HL-60 (cell line): ENCODE data around the gene TANC2.

Experiments used
- CTCF ChIP-seq: IDR thresholded peaks from one replicate; pipeline ENCODE4 v1.5.1; 2011; ENCODE audit warnings: low read length, control low read depth, inconsistent platforms; ENCODE audit not compliant: insufficient read depth
- GABPA ChIP-seq: IDR thresholded peaks from 2 replicates; pipeline ENCODE4 v1.6.1; 2012; ENCODE audit warnings: low read depth
- POLR2AphosphoS5 ChIP-seq: IDR thresholded peaks from 2 replicates; pipeline ENCODE4 v1.6.1; 2012; ENCODE audit warnings: low read depth
- REST ChIP-seq: IDR thresholded peaks from 2 replicates; pipeline ENCODE4 v1.6.1; 2012; ENCODE audit warnings: low read depth; ENCODE audit not compliant: insufficient replicate concordance
- SPI1 ChIP-seq: IDR thresholded peaks from 2 replicates; pipeline ENCODE4 v1.6.1; 2012; ENCODE audit warnings: low read depth, mild to moderate bottlenecking, borderline replicate concordance

- no peak for TF ChIP-seq CTCF
- TF ChIP-seq SPI1 = no peak
- TF ChIP-seq POLR2AphosphoS5 = no peak
- no peak for TF ChIP-seq GABPA
- TF ChIP-seq REST = no peak
Measured at GRCh38 chr17:63002625-63003024, 36.6 kb downstream of the TANC2 start.
